Prostate gland (tissue), 2 donors: ENCODE data around the gene C3orf22.

ENCODE experiments used
- CTCF ChIP-seq, 4 experiments: fragments of 200-600 bp in 2 of 4; fragments of 450-650 bp in 2 of 4; sonication (generic) in 2 of 4; IDR thresholded peaks; 1 replicate in 3 of 4; 2 replicates in 1 of 4; pipeline ENCODE4 v1.5.1; 2016 to 2019; ENCODE audit warnings: antibody characterized with exemption in 4 of 4, mild to moderate bottlenecking in 2 of 4, moderate library complexity in 2 of 4
- POLR2A ChIP-seq: fragments of 450-650 bp; IDR thresholded peaks from one replicate; pipeline ENCODE4 v1.6.1; 2016; ENCODE audit warnings: antibody characterized with exemption, mild to moderate bottlenecking
- POLR2AphosphoS5 ChIP-seq: sonication (generic); formaldehyde crosslinking; IDR thresholded peaks from one replicate; pipeline ENCODE4 v1.6.1; 2017; ENCODE audit warnings: antibody characterized with exemption

- TF ChIP-seq POLR2A (no peak), CTCF (IDR thresholded peaks at IDR 0.05) (no peak), POLR2AphosphoS5 (no peak)
These were observed 58.7 kb downstream of the C3orf22 start for GRCh38 chr3:126500016-126500415.
